Measurements from ENCODE around the gene LRCH1. TPM values are rescaled to one million over a fixed set of nuclear protein-coding genes. Genes with fewer than 3 reads are reported as not detected.
A peak's percentile ranks its signal among the peaks of the same experiment; 100 is the strongest.

LRCH1 gene
- total RNA-seq, 1 experiment from 2014 or later, result 11.8 TPM

GRCh38 chr13:46796515-46797474 is 243.8 kb downstream of the LRCH1 start, which contains the start of gene ESD:
TSS of gene ESD (minus strand) at chr13:46797161. CDS start at chr13:46791413, 5,748 bp downstream.
- Mint-ChIP-seq H3K27ac (peak within 1 kb of the TSS; percentile 98), H3K27me3 (ENCODE audit: low read depth) (no peaks in the 10 kb centered on the region)
- TF ChIP-seq ARID4B (CRISPR knock-in tag; IDR thresholded peaks at IDR 0.05; ENCODE audit: borderline replicate concordance), result peak; percentile 94
- TF ChIP-seq ZBTB21 (CRISPR knock-in tag; IDR thresholded peaks at IDR 0.05; ENCODE audit: borderline replicate concordance), result 0 out of 2 replicates have a peak, but pooled peaks have one; percentile 37
- no peak for TF ChIP-seq ZMAT4 (CRISPR knock-in tag; IDR thresholded peaks at IDR 0.05)
- no peak for TF ChIP-seq GRHL2 (CRISPR knock-in tag; IDR thresholded peaks at IDR 0.05; ENCODE audit: insufficient replicate concordance, severe bottlenecking)
- TF ChIP-seq ETV6 (CRISPR knock-in tag; IDR thresholded peaks at IDR 0.05), result peak; percentile 73; the same call in 1 of the 2 replicates
- TF ChIP-seq ERG (CRISPR knock-in tag; IDR thresholded peaks at IDR 0.05), result no peak
- TF ChIP-seq FOXJ3 (CRISPR knock-in tag; IDR thresholded peaks at IDR 0.05; ENCODE audit: borderline replicate concordance), result no peak
- TF ChIP-seq FOXK1 (CRISPR knock-in tag; IDR thresholded peaks at IDR 0.05), result peak; percentile 62; the same call in 1 of the 2 replicates
- peak; percentile 18; the same call in 1 of the 2 replicates for TF ChIP-seq NR2C2 (CRISPR knock-in tag; IDR thresholded peaks at IDR 0.05)
- TF ChIP-seq TCF7 (CRISPR knock-in tag; IDR thresholded peaks at IDR 0.05; ENCODE audit: low read depth), result no peak
- no peak for TF ChIP-seq RORB (CRISPR knock-in tag; IDR thresholded peaks at IDR 0.05)
- peak; percentile 83 for TF ChIP-seq MYBL2 (CRISPR knock-in tag; IDR thresholded peaks at IDR 0.05)
- peak; percentile 82 for TF ChIP-seq USF2 (CRISPR knock-in tag; IDR thresholded peaks at IDR 0.05)
- peak; percentile 44; the same call in 1 of the 2 replicates for TF ChIP-seq ZNF263 (CRISPR knock-in tag; IDR thresholded peaks at IDR 0.05; ENCODE audit: low read depth)
- TF ChIP-seq JAZF1 (CRISPR knock-in tag; IDR thresholded peaks at IDR 0.05), result no peak
- TF ChIP-seq USF1 (CRISPR knock-in tag; IDR thresholded peaks at IDR 0.05), result peak; percentile 87
- TF ChIP-seq E2F1 (CRISPR knock-in tag; IDR thresholded peaks at IDR 0.05), result peak; percentile 57; the same call in 1 of the 2 replicates
- peak; percentile 17; the same call in 1 of the 2 replicates for TF ChIP-seq ZNF219 (CRISPR knock-in tag; IDR thresholded peaks at IDR 0.05; ENCODE audit: borderline replicate concordance)
- peak; percentile 56; the same call in 1 of the 2 replicates for TF ChIP-seq NFYB (CRISPR knock-in tag; conservative IDR thresholded peaks at IDR 0.05; ENCODE audit: low read depth)
- peak; percentile 77; the same call in 1 of the 2 replicates for TF ChIP-seq FOXP1 (CRISPR knock-in tag; IDR thresholded peaks at IDR 0.05; ENCODE audit: borderline replicate concordance)
- 0 out of 2 replicates have a peak, but pooled peaks have one; percentile 18 for TF ChIP-seq ZNF512 (CRISPR knock-in tag; IDR thresholded peaks at IDR 0.05; ENCODE audit: borderline replicate concordance)
- no peak for TF ChIP-seq ZSCAN18 (CRISPR knock-in tag; IDR thresholded peaks at IDR 0.05)
- TF ChIP-seq GABPB1 (CRISPR knock-in tag; IDR thresholded peaks at IDR 0.05), result 0 out of 2 replicates have a peak, but pooled peaks have one; percentile 45
- peak; percentile 73 for TF ChIP-seq CREB1 (CRISPR knock-in tag; IDR thresholded peaks at IDR 0.05)

More at GRCh38 chr13:46796515-46797474, 243.8 kb downstream of the LRCH1 start, which contains the start of gene ESD:
- ChIA-PET CTCF (no interaction called here), POLR2A (no interaction called here)
- Mint-ChIP-seq H3K4me3 (peak within 1 kb of the TSS; percentile 90), H3K4me1 (peaks cover 34% of the 10 kb centered on the region), H3K36me3 (no peaks in the 10 kb centered on the region), H3K9me3 (no peaks in the 10 kb centered on the region)
- ATAC-seq (peak; percentile 92), DNase-seq (ENCODE audit: low spot score) (peak; percentile 92)
